Psoas muscle (tissue), 8 donors: Measurements from ENCODE around the gene DOHH. TPM values are rescaled to one million over a fixed set of nuclear protein-coding genes. Genes with fewer than 3 reads are reported as not detected.

ENCODE experiments used
- ATAC-seq, 4 donors: fragments of 200-7000 bp; cut with Tn5 transposase; one replicate each; pipeline ENCODE4 v1.9.1; 2020; ENCODE audit warnings: moderate library complexity in 3 of 4, mild to moderate bottlenecking in 2 of 4
- DNase-seq, 2 donors: peaks; one replicate each; pipeline ENCODE4 v3.0.0-alpha.2; 2020
- H3K27ac ChIP-seq: fragments of 200-600 bp; one replicate; pipeline ENCODE4 v1.8.0; 2022
- H3K27me3 ChIP-seq, 3 donors: fragments of 200-600 bp in 1 of 3; one replicate each; pipeline versions ENCODE4 v1.6.1 to v1.8.0; 2013 to 2022; ENCODE audit warnings: low read length in 2 of 3, mild to moderate bottlenecking in 2 of 3, moderate library complexity in 1 of 3; ENCODE audit not compliant: insufficient read depth in 3 of 3
- H3K36me3 ChIP-seq, 2 donors: fragments of 200-600 bp in 1 of 2; one replicate each; pipeline versions ENCODE4 v1.6.1 to v1.8.0; 2013 to 2022; ENCODE audit warnings: low read depth in 1 of 2, mild to moderate bottlenecking in 1 of 2, moderate library complexity in 1 of 2; ENCODE audit not compliant: insufficient read depth in 1 of 2
- H3K4me1 ChIP-seq: fragments of 200-600 bp; one replicate; pipeline ENCODE4 v1.8.0; 2022
- H3K4me3 ChIP-seq: fragments of 200-600 bp; one replicate; pipeline ENCODE4 v1.8.0; 2022; ENCODE audit warnings: mild to moderate bottlenecking
- H3K9me3 ChIP-seq: fragments of 200-600 bp; one replicate; pipeline ENCODE4 v1.8.0; 2022
- WGBS, 3 donors: extraction: QIAGEN DNeasy Blood & Tissue Kit; methylation state at CpG; one replicate each; pipeline versions ENCODE4 v1.1.6 to v1.1.7; 2013; 5-methylcytosine and 5-hydroxymethylcytosine counted together
- intact Hi-C, 2 donors: fragments of 100-400 bp; cut with DNase I; formaldehyde crosslinking; loops; one replicate each; pipeline versions ENCODE4 v1.11.0 to v1.14.2; 2022
- polyA plus RNA-seq, 3 donors: library from polyadenylated mRNA; stranded (reverse); fragments of 200-250 nt; gene quantifications; one replicate each; pipeline ENCODE4 v1.2.3, GENCODE V29; 2013
- total RNA-seq, 4 donors: library from RNA; stranded (reverse); fragmentation: NEBNext Ultra II Directional in 2 of 4; extraction: Animal tissue kit (Norgen Biotek cat#: 25700) in 2 of 4; gene quantifications; one replicate each; pipeline versions ENCODE4 v1.2.1 to v1.2.4, GENCODE V29; 2021 to 2023
- TF ChIP-seq, protein P1 (sequence below): fragments of 200-600 bp; IDR thresholded peaks from one replicate; pipeline ENCODE4 v1.8.0; 2022; ENCODE audit warnings: antibody characterized with exemption
- donor health status: healthy with polysubstance abuse.
- donor health status: DM: no; HTN: no; CAD: no; lungs with moderate emphysema.
- donor health status: Bipolar disorder and iron deficiency.
- donor health status: healthy.
- donor health status: DM: yes; HTN: yes; CAD: no.
- donor health status: DM: no; HTN: no; CAD: no.
- donor health status: DM: no; HTN: no; CAD: no.
- donor health status: DM: yes; HTN: yes; CAD: no.

The DOHH gene
- total and polyA plus RNA-seq, 7 donors = 11.5 to 54.3 (median 21.8) TPM

DNA sequence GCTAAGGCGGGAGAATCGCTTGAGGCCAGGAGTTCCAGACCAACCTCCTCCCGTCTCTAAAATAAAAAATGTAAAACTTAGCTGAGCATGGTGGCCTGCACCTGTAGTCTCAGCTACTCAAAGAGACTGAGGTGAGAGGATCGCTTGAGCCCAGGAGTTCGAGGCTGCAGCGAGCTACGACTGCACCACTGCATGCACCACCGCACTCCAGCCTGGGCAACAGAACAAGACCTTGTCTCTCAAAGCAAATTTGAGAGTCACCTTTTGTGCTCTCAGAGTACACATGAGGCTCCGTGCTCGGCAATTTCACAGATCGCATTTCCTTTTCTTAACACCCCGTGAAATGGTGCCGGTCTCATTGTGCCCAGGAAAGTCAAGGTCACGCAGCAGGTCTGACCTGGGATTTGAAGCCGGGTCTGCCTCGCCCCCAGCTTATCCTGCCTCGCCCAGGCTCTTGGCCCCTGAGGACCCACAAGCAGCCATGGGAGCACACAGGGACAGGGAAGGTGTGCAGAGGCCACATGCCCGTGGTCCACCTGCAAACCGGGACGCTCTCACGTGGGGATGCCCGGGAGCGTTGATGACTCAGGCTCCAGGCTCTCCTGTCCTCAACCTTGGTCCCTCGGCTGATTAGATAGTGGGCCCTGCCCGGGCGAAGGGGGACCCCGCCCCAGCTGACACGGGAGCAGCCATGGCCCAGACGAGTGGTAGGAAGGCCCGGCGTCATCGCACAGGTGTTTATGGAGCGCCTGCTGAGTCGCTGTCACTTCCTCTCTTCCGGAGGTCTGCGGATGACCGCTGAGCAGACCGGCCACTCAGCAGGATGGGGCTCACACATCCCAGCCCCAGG lies 19.0 kb downstream of the DOHH start:
- Histone ChIP-seq H3K27ac (no peak overlapping the region), H3K4me3 (no peak overlapping the region), H3K4me1 (no peaks in the 10 kb centered on the region), H3K9me3 (no peaks in the 10 kb centered on the region), H3K27me3 (peaks cover 0 to 41% (median 17%) of the 10 kb centered on the region in 3 donors), H3K36me3 (no peaks in the 10 kb centered on the region)
- TF ChIP-seq, protein P1, sequence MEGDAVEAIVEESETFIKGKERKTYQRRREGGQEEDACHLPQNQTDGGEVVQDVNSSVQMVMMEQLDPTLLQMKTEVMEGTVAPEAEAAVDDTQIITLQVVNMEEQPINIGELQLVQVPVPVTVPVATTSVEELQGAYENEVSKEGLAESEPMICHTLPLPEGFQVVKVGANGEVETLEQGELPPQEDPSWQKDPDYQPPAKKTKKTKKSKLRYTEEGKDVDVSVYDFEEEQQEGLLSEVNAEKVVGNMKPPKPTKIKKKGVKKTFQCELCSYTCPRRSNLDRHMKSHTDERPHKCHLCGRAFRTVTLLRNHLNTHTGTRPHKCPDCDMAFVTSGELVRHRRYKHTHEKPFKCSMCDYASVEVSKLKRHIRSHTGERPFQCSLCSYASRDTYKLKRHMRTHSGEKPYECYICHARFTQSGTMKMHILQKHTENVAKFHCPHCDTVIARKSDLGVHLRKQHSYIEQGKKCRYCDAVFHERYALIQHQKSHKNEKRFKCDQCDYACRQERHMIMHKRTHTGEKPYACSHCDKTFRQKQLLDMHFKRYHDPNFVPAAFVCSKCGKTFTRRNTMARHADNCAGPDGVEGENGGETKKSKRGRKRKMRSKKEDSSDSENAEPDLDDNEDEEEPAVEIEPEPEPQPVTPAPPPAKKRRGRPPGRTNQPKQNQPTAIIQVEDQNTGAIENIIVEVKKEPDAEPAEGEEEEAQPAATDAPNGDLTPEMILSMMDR = no peak
- DNase-seq (no peak), ATAC-seq (no peak)
- WGBS, 3 donors = 22 to 31% (median 28%) methylated on average over 38 of the region's 38 CpGs
- intact Hi-C loops = loop anchor here in 1 of 2 donors (10.0 kb wide), 1 partner anchor 257 kb away; the partner anchor contains the start of gene CELF5

GRCh38 chr19:3480383-3481091 lies 19.9 kb downstream of the DOHH start, which contains the start of gene SMIM24:
Gene SMIM24 (minus strand): TSS chr19:3480525. CDS start chr19:3480463, 62 bp downstream.
- TF ChIP-seq, protein P1 = no peak
- WGBS, 3 donors = 43 to 48% (median 47%) methylated on average over 17 to 27 of the region's 27 CpGs
- no peak for ATAC-seq
- intact Hi-C loops = loop anchor here in 1 of 2 donors (10.0 kb wide), 1 partner anchor 256 kb away; the partner anchor contains the start of gene CELF5
- Histone ChIP-seq H3K4me1 (no peaks in the 10 kb centered on the region), H3K4me3 (no peak within 1 kb of the TSS), H3K27me3 (peaks cover 0 to 45% (median 17%) of the 10 kb centered on the region in 3 donors), H3K9me3 (no peaks in the 10 kb centered on the region), H3K27ac (no peak within 1 kb of the TSS), H3K36me3 (no peaks in the 10 kb centered on the region)
- no peak for DNase-seq

- Histone ChIP-seq H3K36me3 (no peaks in the 10 kb centered on the region), H3K9me3 (no peaks in the 10 kb centered on the region), H3K27me3 (peaks cover 0 to 45% (median 17%) of the 10 kb centered on the region in 3 donors), H3K4me3 (no peak overlapping the region), H3K27ac (no peak overlapping the region), H3K4me1 (no peaks in the 10 kb centered on the region)
- intact Hi-C loops = loop anchor here in 1 of 2 donors (10.0 kb wide), 1 partner anchor 255 kb away; the partner anchor contains the start of gene CELF5
- DNase-seq (no peak), ATAC-seq (peak in 2 of 4 donors; percentile 25 to 50)
- TF ChIP-seq, protein P1 = no peak
- 32 to 38% (median 37%) methylated on average over 5 to 9 of the region's 9 CpGs for WGBS, 3 donors
Measured at GRCh38 chr19:3479834-3480215, 20.6 kb downstream of the DOHH start.

DNA sequence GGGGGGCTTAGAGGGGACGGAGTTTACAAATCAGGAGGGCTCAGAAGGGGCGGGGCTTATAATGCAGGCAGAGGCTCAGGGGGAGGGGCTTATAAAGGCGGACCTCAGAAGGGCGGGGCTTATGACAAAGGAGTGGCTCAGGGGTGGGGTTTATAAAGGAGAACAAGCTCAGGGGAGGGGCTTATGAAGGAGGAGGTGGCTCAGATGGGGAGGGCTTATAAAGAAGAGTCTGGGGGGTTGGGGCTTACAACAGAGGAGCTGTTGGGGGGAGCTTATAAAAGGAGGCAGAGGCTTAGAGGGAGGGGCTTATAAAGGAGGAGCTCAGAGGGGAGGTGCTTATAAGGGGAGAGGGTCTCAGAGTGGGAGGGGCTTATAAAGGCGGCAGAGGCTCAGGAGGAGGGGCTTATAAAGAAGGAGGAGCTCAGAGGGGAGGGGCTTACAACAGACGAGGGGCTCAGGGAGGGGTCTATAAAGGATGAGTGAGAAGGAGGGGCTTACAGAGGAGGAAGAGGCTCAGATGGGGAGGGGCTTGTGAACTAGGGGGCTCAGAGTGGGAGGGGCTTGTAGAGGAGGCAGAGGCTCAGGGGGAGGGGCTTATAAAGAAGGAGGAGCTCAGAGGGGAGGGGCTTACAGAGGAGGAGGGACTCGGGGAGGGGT lies 21.2 kb downstream of the DOHH start:
- intact Hi-C loops = no loop called here
- no peaks in the 10 kb centered on the region for H3K9me3 ChIP-seq
- H3K4me3 ChIP-seq = no peak overlapping the region
- TF ChIP-seq, protein P1 = no peak
- no peaks in the 10 kb centered on the region for H3K36me3 ChIP-seq
- no peaks in the 10 kb centered on the region for H3K4me1 ChIP-seq
- WGBS, 3 donors = 28 to 37% (median 34%) methylated on average over 7 of the region's 7 CpGs
- peaks cover 0 to 45% (median 17%) of the 10 kb centered on the region in 3 donors for H3K27me3 ChIP-seq
- no peak overlapping the region for H3K27ac ChIP-seq
- peak in 3 of 4 donors; percentile 42 to 68 (median 61) for ATAC-seq
- no peak for DNase-seq
